C4-2B (cell line): ENCODE measurements around the gene GSTM4.

Experiments
- H3K27ac ChIP-seq: fragments of 450-650 bp; 2 replicates; pipeline ENCODE4 v1.5.1; 2017
- ZFX ChIP-seq: fragments of 450-650 bp; IDR thresholded peaks from 2 replicates; pipeline ENCODE4 v1.6.1; 2017
- TF ChIP-seq, protein P1 (sequence below): fragments of 450-650 bp; conservative IDR thresholded peaks from 2 replicates; pipeline ENCODE4 v1.5.1; 2017; ENCODE audit warnings: mild to moderate bottlenecking

GSTM4 gene

DNA sequence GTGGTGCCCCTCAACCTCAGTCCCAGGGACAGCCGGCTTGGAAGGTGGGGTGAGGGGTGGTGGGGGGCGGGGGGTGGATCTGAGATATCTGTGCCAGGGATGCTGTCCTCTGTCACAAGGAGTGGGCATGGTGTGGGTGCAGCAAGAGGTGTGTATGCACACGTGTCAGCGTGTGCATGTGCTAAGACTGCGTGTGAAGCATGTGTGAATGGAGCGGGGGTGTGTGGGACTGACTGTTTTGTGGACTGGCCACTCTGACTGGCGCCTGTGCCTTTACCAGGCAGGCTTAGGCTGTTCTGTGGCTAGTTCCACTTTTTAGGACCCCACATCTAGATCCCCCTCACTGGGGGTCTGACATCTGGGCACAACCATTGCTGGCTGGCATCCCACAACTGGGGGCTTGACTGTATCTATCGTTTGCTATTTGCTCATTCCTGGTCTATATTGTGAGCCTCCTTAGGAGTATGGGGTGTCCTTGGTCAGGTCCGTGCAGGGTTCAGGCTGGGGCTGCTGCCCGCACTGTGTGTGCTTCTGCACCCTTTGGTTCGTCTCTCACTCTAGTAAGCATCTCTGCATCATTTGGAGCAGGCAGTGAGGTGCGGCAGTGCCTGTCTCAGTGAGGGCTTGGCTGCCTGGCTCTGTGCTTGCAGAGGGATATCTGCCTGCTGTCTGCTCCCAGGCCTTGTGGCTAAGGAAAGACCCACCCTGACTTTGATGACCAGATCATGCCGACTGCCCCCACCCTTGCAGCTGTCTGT lies 34.3 kb upstream of the GSTM4 start:
- TF ChIP-seq ZFX: no peak
- TF ChIP-seq, protein P1, sequence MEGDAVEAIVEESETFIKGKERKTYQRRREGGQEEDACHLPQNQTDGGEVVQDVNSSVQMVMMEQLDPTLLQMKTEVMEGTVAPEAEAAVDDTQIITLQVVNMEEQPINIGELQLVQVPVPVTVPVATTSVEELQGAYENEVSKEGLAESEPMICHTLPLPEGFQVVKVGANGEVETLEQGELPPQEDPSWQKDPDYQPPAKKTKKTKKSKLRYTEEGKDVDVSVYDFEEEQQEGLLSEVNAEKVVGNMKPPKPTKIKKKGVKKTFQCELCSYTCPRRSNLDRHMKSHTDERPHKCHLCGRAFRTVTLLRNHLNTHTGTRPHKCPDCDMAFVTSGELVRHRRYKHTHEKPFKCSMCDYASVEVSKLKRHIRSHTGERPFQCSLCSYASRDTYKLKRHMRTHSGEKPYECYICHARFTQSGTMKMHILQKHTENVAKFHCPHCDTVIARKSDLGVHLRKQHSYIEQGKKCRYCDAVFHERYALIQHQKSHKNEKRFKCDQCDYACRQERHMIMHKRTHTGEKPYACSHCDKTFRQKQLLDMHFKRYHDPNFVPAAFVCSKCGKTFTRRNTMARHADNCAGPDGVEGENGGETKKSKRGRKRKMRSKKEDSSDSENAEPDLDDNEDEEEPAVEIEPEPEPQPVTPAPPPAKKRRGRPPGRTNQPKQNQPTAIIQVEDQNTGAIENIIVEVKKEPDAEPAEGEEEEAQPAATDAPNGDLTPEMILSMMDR: no peak
- peak overlapping the region; percentile 96 for H3K27ac ChIP-seq

DNA sequence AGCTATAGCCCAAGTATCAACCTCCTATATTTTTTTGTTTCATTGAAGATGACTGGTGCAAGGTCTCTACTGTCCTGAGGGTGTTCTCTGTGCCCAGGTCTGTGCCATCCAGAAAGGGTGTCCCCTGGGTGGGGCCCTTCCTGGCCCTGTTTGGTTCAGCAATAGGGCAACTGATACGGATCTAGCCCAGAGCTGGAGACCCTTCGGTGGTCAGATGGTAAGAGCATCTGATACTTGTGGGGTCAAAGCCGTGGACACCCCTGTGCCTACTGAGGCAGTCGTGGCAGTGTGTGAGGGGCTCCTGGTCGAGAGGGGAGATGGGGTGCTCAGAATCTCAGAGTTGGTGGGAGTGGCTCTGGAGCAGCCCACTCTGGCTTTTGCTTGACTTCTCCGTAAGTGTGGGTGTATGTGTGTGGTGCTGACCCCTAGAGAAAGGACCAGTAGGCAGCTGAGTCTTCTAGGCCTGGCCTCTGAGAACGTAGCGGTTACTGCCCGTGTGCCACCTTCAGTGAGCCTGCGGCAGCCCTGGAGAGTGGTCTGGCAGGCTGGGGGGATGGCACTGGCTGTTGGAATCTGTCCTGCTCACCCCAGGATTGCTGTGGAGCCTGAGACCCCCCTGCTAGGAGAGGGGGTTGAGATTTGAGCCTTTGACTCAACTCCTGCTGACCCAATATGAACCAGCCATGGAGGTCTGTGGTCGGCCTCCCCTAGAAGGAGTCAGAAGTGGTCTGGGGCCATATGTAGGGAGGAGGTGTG lies 33.6 kb upstream of the GSTM4 start:
- no peak for TF ChIP-seq ZFX
- TF ChIP-seq, protein P1: no peak
- H3K27ac ChIP-seq: no peak overlapping the region; the same call in 1 of the 2 replicates

DNA sequence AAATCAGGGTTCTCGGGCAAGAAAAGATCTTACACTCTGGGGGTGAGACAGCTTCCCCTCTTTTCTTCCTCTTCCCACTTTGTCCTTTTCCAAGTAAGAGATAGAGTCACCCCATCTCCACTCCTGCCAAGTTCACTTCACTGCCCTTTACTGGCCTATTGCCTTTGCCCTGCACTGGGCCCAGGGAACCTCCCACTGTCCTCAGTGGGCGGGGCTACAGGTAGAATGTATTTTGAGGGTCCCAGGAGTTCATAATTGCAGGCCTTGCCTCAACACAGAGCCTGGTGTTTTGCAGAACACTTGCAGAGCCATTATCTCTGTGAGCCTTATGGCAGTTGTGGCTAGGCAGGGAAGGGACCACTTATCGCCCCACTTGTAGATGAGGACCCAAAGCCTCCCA lies 33.0 kb upstream of the GSTM4 start:
- H3K27ac ChIP-seq: no peak overlapping the region
- TF ChIP-seq, protein P1: no peak
- no peak for TF ChIP-seq ZFX

DNA sequence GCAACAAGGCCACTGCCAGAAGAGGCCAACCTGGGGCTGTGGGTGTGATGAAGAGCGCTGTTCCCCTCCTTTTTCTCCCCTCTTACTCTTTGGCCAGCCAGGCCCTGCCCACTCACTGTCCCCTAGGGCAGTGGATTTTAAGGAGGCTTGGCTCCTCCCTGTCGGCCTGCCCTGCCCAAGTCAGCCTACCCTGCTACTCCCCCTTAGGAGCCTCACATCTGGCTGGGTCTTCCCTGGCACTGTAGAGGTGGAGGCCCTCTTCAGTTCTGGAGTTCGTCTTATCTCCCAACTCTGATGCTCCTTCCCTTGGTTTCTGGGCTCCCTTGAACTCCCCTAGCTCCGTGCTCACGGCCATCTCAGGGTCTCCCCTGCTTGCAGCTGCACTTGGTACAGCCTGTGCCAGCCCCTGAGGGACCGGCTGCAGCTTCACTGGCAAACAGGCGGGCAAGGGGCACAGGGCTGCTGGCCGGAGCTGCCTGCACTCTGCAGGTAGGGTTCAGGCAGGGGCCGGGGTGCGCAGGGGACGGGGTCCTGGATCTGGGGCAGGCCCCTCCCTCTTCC lies 32.2 kb upstream of the GSTM4 start:
- TF ChIP-seq, protein P1: no peak
- no peak for TF ChIP-seq ZFX
- H3K27ac ChIP-seq: no peak overlapping the region

DNA sequence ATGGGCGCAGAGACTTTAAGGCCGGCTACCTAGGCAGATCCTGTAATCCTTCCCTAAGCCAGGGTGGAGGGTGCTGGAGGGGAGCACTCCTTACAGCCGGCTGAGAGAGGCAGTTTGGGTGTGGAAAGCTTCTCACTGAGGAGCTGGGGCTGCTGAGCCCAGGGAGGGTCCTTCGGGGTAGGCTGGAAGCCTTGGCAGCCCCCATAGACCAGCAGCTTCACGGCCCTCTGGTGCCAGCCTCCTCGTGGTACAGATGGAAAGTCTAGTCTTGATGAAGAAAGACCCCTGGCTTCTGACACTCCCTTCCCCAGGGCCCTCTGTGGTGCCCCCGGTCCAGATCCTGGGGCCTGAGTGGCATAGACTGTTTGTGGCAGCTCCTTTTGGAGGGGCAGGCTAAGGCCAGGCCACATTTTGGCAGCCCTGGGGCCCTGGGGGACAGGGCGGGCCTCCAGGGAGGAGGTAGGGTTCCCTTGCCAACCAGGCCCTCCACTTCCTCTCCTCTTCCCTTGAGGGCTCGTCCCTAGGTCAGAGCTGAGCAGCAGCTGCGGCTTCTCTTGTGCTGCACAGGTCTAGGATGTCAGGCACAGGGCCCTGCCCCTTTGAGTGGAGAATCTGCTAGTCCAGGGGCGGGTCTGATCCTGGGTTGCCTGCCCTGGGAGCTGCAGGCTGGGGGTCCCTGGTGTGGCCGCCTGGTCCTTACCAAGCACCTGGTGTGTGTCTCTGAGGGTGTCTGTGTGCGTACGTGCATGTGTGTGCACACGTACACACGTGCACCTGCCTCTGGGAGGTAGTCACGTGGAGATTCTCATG lies 31.5 kb upstream of the GSTM4 start:
- no peak for TF ChIP-seq ZFX
- TF ChIP-seq, protein P1: no peak
- no peak overlapping the region for H3K27ac ChIP-seq

DNA sequence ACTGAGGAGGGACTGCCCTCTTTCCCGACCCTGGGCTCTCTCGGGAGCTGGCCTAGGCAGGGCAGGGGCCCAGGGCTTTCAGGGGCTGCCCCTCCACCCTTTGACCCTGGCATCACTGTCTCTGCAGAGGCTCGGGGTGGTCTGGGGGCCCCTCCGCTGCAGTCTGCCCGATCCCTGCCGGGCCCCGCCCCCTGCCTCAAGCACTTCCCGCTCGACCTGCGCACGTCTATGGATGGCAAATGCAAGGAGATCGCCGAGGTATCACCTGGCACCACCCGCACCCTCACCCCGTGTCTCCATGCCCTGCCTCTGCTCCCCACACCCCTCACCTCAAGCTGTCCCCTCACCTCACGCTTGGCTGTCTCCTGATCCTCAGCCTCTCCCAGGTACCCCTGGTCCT lies 30.7 kb upstream of the GSTM4 start:
- TF ChIP-seq ZFX: no peak
- TF ChIP-seq, protein P1: no peak
- H3K27ac ChIP-seq: no peak overlapping the region
